KMS-11 (cell line): ENCODE results near the gene IGFL2.

ENCODE experiments used
- H2AFZ ChIP-seq: fragments of 200-600 bp; sonication (generic); 2 replicates; pipeline ENCODE4 v1.6.1; 2016; ENCODE audit warnings: antibody characterized with exemption, mixed run types, low read depth
- H3K27ac ChIP-seq: fragments of 200-600 bp; sonication (generic); 2 replicates; pipeline ENCODE4 v1.6.1; 2016; ENCODE audit warnings: mild to moderate bottlenecking, mixed run types
- H3K27me3 ChIP-seq: fragments of 200-600 bp; sonication (generic); 2 replicates; pipeline ENCODE4 v1.6.1; 2017; ENCODE audit warnings: mild to moderate bottlenecking, low read depth, mixed run types, moderate library complexity; ENCODE audit not compliant: insufficient read depth
- H3K36me3 ChIP-seq: fragments of 200-600 bp; sonication (generic); 2 replicates; pipeline ENCODE4 v1.6.1; 2017; ENCODE audit warnings: mild to moderate bottlenecking, mixed run types; ENCODE audit not compliant: insufficient read depth
- H3K4me1 ChIP-seq: fragments of 200-600 bp; sonication (generic); 2 replicates; pipeline ENCODE4 v1.6.1; 2016; ENCODE audit warnings: mild to moderate bottlenecking, low read depth, mixed run types; ENCODE audit not compliant: poor library complexity, severe bottlenecking
- H3K4me2 ChIP-seq: fragments of 200-600 bp; sonication (generic); 2 replicates; pipeline ENCODE4 v1.7.0; 2016; ENCODE audit warnings: mild to moderate bottlenecking, mixed run types
- H3K4me3 ChIP-seq: fragments of 200-600 bp; sonication (generic); IDR thresholded peaks from 2 replicates; pipeline ENCODE4 v1.6.1; 2017; ENCODE audit warnings: low read depth, low read length, mixed read lengths; ENCODE audit not compliant: insufficient read depth
- H3K79me2 ChIP-seq: fragments of 200-600 bp; sonication (generic); 2 replicates; pipeline ENCODE4 v1.6.1; 2016; ENCODE audit warnings: low read depth, mixed run types; ENCODE audit not compliant: insufficient read depth
- H3K9ac ChIP-seq: fragments of 200-600 bp; sonication (generic); 2 replicates; pipeline ENCODE4 v1.6.1; 2016; ENCODE audit warnings: mild to moderate bottlenecking, mixed run types
- H4K20me1 ChIP-seq: fragments of 200-600 bp; sonication (generic); 2 replicates; pipeline ENCODE4 v1.6.1; 2016; ENCODE audit warnings: mild to moderate bottlenecking, mixed run types; ENCODE audit not compliant: insufficient read depth
- CTCF ChIP-seq: fragments of 200-600 bp; sonication (generic); conservative IDR thresholded peaks from 2 replicates; pipeline ENCODE4 v1.6.1; 2017; ENCODE audit warnings: low read depth, mild to moderate bottlenecking, antibody characterized with exemption, low read length, moderate library complexity, mixed read lengths

IGFL2 gene

GRCh38 chr19:46109876-46110275, 38.2 kb upstream of the IGFL2 start:
- H3K4me1 ChIP-seq = peaks cover 4% of the 10 kb centered on the region
- no peaks in the 10 kb centered on the region for H3K36me3 ChIP-seq
- no peak overlapping the region for H2AFZ ChIP-seq
- no peaks in the 10 kb centered on the region for H4K20me1 ChIP-seq
- H3K4me2 ChIP-seq = no peak overlapping the region
- no peaks in the 10 kb centered on the region for H3K79me2 ChIP-seq
- H3K27ac ChIP-seq = no peak overlapping the region
- no peak overlapping the region for H3K9ac ChIP-seq
- TF ChIP-seq CTCF = no peak
- H3K4me3 ChIP-seq = no peak overlapping the region
- peaks cover 7% of the 10 kb centered on the region; the same call in 1 of the 2 replicates for H3K27me3 ChIP-seq

GRCh38 chr19:46111376-46111775, 36.7 kb upstream of the IGFL2 start:
- Histone ChIP-seq H3K9ac (no peak overlapping the region), H2AFZ (no peak overlapping the region), H4K20me1 (no peaks in the 10 kb centered on the region), H3K27ac (no peak overlapping the region), H3K4me3 (no peak overlapping the region), H3K4me2 (no peak overlapping the region), H3K36me3 (no peaks in the 10 kb centered on the region), H3K4me1 (peaks cover 19% of the 10 kb centered on the region), H3K27me3 (peaks cover 4% of the 10 kb centered on the region; the same call in 1 of the 2 replicates), H3K79me2 (no peaks in the 10 kb centered on the region)
- TF ChIP-seq CTCF = no peak

GRCh38 chr19:46112527-46112926, 35.5 kb upstream of the IGFL2 start:
- Histone ChIP-seq H3K4me2 (no peak overlapping the region), H3K4me1 (peaks cover 22% of the 10 kb centered on the region), H3K79me2 (no peaks in the 10 kb centered on the region), H2AFZ (no peak overlapping the region), H3K4me3 (no peak overlapping the region), H3K27ac (no peak overlapping the region), H3K27me3 (peaks cover 4% of the 10 kb centered on the region; the same call in 1 of the 2 replicates), H4K20me1 (no peaks in the 10 kb centered on the region), H3K36me3 (no peaks in the 10 kb centered on the region), H3K9ac (no peak overlapping the region)
- TF ChIP-seq CTCF = no peak

GRCh38 chr19:46113726-46114125, 34.3 kb upstream of the IGFL2 start:
- Histone ChIP-seq H3K9ac (no peak overlapping the region), H3K4me1 (peaks cover 22% of the 10 kb centered on the region), H2AFZ (no peak overlapping the region), H3K79me2 (no peaks in the 10 kb centered on the region), H4K20me1 (no peaks in the 10 kb centered on the region), H3K27me3 (no peaks in the 10 kb centered on the region; the same call in 1 of the 2 replicates), H3K4me2 (no peak overlapping the region), H3K36me3 (no peaks in the 10 kb centered on the region), H3K27ac (no peak overlapping the region), H3K4me3 (no peak overlapping the region)
- no peak for TF ChIP-seq CTCF
